GM12878 (cell line): Measurements from ENCODE around the gene FOXP1. TPM values are rescaled to one million over a fixed set of nuclear protein-coding genes. Genes with fewer than 3 reads are reported as not detected.

ENCODE experiments used
- ATAC-seq: fragments of 200-7000 bp; cut with Tn5 transposase; 3 replicates; pipeline ENCODE4 v1.9.1; 2020; ENCODE audit warnings: mild to moderate bottlenecking, moderate library complexity
- BruUV-seq: library from RNA; stranded (reverse); fragments of 400-500 nt; replicated peaks from 2 replicates; lab custom pipeline; 2021; lab: Mats Ljungman, UMichigan
- CTCF ChIA-PET: fragments of 300-600 bp; sonication (Branson Sonifier 250); formaldehyde crosslinking; extraction: SDS; loops from one replicate; lab custom pipeline; 2021; ENCODE audit warnings: inconsistent platforms; lab: Yijun Ruan, JAX
- POLR2A ChIA-PET: fragments of 350-600 bp; formaldehyde crosslinking; extraction: SDS; loops from one replicate; lab custom pipeline; 2021; ENCODE audit warnings: inconsistent platforms; lab: Charles Lee
- RAD21 ChIA-PET: fragments of 300-600 bp; sonication (Branson Sonifier 250); formaldehyde crosslinking; loops from one replicate; lab custom pipeline; 2023; ENCODE audit warnings: antibody characterized with exemption; ENCODE audit not compliant: unreplicated experiment; lab: Charles Lee
- SMC1A ChIA-PET: fragments of 300-600 bp; sonication (Branson Sonifier 250); formaldehyde crosslinking; loops from one replicate; lab custom pipeline; 2023; ENCODE audit not compliant: unreplicated experiment, uncharacterized antibody; lab: Charles Lee
- DNase-seq: peaks from one replicate; pipeline ENCODE4 v3.0.0-alpha.2; 2011; ENCODE audit warnings: low read depth, low spot score
- FAIRE-seq: peaks from 3 replicates; lab custom pipeline; 2011; peaks lifted over from hg19 to GRCh38; lab: Jason Lieb, UNC
- H2AFZ ChIP-seq: 2 replicates; pipeline ENCODE4 v1.6.0; 2011; ENCODE audit warnings: low read depth, low read length, control low read depth; ENCODE audit not compliant: control insufficient read depth
- H3K27ac ChIP-seq: 2 replicates; pipeline ENCODE4 v1.5.1; 2011; ENCODE audit warnings: control low read depth; ENCODE audit not compliant: control insufficient read depth, insufficient read depth
- H3K27me3 ChIP-seq, 2 experiments: replicated peaks in 1 of 2; 2 replicates each; pipeline versions ENCODE4 v1.6.0 to v1.6.1; 2011; ENCODE audit warnings: low read length in 1 of 2; ENCODE audit not compliant: control insufficient read depth in 2 of 2, insufficient read depth in 2 of 2
- H3K36me3 ChIP-seq, 2 experiments: 2 replicates each; pipeline ENCODE4 v1.5.1; 2011; ENCODE audit warnings: low read length in 1 of 2; ENCODE audit not compliant: control insufficient read depth in 2 of 2, insufficient read depth in 2 of 2
- H3K4me1 ChIP-seq: 2 replicates; pipeline ENCODE4 v1.6.1; 2011; ENCODE audit warnings: mild to moderate bottlenecking, low read length, moderate library complexity, mixed read lengths; ENCODE audit not compliant: control insufficient read depth, insufficient read depth
- H3K4me2 ChIP-seq: 2 replicates; pipeline ENCODE4 v1.6.0; 2011; ENCODE audit warnings: control low read depth; ENCODE audit not compliant: control insufficient read depth, insufficient read depth
- H3K4me3 ChIP-seq: fragments of 200-600 bp; sonication (generic); 2 replicates; pipeline ENCODE4 v1.5.1; 2016
- H3K79me2 ChIP-seq: 2 replicates; pipeline ENCODE4 v1.6.0; 2011; ENCODE audit warnings: low read length; ENCODE audit not compliant: control insufficient read depth, insufficient read depth
- H3K9ac ChIP-seq: 2 replicates; pipeline ENCODE4 v1.8.0; 2011; ENCODE audit warnings: low read length, control low read depth, mixed read lengths; ENCODE audit not compliant: control insufficient read depth, insufficient read depth
- H3K9me3 ChIP-seq: replicated peaks from 3 replicates; pipeline ENCODE4 v1.5.1; 2011; ENCODE audit warnings: mild to moderate bottlenecking, low read length; ENCODE audit not compliant: control insufficient read depth, insufficient read depth
- H4K20me1 ChIP-seq: 2 replicates; pipeline ENCODE4 v1.6.0; 2011; ENCODE audit not compliant: control insufficient read depth, insufficient read depth
- ATF7 ChIP-seq: fragments of 450-650 bp; IDR thresholded peaks from 2 replicates; pipeline ENCODE4 v1.6.1; 2016; ENCODE audit warnings: low read depth, mild to moderate bottlenecking
- DPF2 ChIP-seq: fragments of 450-650 bp; IDR thresholded peaks from 2 replicates; pipeline ENCODE4 v1.6.1; 2017; ENCODE audit warnings: mild to moderate bottlenecking
- ESRRA ChIP-seq: IDR thresholded peaks from 2 replicates; pipeline ENCODE4 v1.6.1; 2012; ENCODE audit warnings: mild to moderate bottlenecking, low read length, improper control_type of control experiment
- FOXM1 ChIP-seq: IDR thresholded peaks from 2 replicates; pipeline ENCODE4 v1.6.1; 2012; ENCODE audit warnings: low read depth, mild to moderate bottlenecking, inconsistent platforms, low read length, moderate library complexity
- KAT2A ChIP-seq: conservative IDR thresholded peaks from 2 replicates; pipeline ENCODE4 v1.6.1; 2011; ENCODE audit warnings: low read depth, low read length; ENCODE audit not compliant: control insufficient read depth
- NR2C1 ChIP-seq: fragments of 450-650 bp; IDR thresholded peaks from 2 replicates; pipeline ENCODE4 v1.6.1; 2017; ENCODE audit warnings: antibody characterized with exemption, mild to moderate bottlenecking, moderate library complexity
- RCOR1 ChIP-seq: conservative IDR thresholded peaks from 2 replicates; pipeline ENCODE4 v1.6.1; 2012; ENCODE audit warnings: low read depth, low read length, improper control_type of control experiment
- RELB ChIP-seq: fragments of 450-650 bp; IDR thresholded peaks from 2 replicates; pipeline ENCODE4 v1.6.1; 2017; ENCODE audit warnings: low read depth, mild to moderate bottlenecking, moderate library complexity
- SMC3 ChIP-seq: IDR thresholded peaks from 2 replicates; pipeline ENCODE4 v1.6.1; 2011; ENCODE audit warnings: low read length, improper control_type of control experiment, borderline replicate concordance
- SRF ChIP-seq, 2 experiments: IDR thresholded peaks; 2 replicates each; pipeline ENCODE4 v1.6.1; 2011; ENCODE audit warnings: low read depth in 2 of 2, low read length in 2 of 2, mild to moderate bottlenecking in 1 of 2, moderate library complexity in 1 of 2
- STAT1 ChIP-seq: fragments of 450-650 bp; conservative IDR thresholded peaks from 2 replicates; pipeline ENCODE4 v1.6.1; 2014; ENCODE audit warnings: antibody characterized with exemption, mild to moderate bottlenecking
- YBX1 ChIP-seq: fragments of 450-650 bp; IDR thresholded peaks from 2 replicates; pipeline ENCODE4 v1.6.1; 2016; ENCODE audit warnings: antibody characterized with exemption
- ZNF217 ChIP-seq: fragments of 450-650 bp; IDR thresholded peaks from 2 replicates; pipeline ENCODE4 v1.6.1; 2017; ENCODE audit warnings: antibody characterized with exemption, mild to moderate bottlenecking
- WGBS: methylation state at CpG from one replicate; pipeline ENCODE4 v1.1.6; 2016; ENCODE audit warnings: low lambda C conversion rate; ENCODE audit not compliant: insufficient replicate concordance, insufficient coverage; ENCODE audit errors: missing lambda C conversion rate; 5-methylcytosine and 5-hydroxymethylcytosine counted together
- in situ Hi-C: fragments of 300-500 bp; cut with MboI; formaldehyde crosslinking; loops from 9 replicates; pipeline ENCODE4 v1.14.3; 2018; ENCODE audit warnings: mixed read lengths
- intact Hi-C: fragments of 100-400 bp; cut with micrococcal nuclease; formaldehyde crosslinking; loops from one replicate; pipeline ENCODE4 v1.14.2; 2022; ENCODE audit not compliant: unreplicated experiment
- polyA plus RNA-seq, 11 experiments: library from polyadenylated mRNA; depleted of rRNA in 4 of 11; unstranded in 6 of 11; stranded (reverse) in 5 of 11; fragments of >200 nt; fragmentation: Nextera tagmentation in 4 of 11; fragmentation: Illumina TruSeq in 1 of 11; extraction: Ambion mirVana in 4 of 11; extraction: Trizol in 1 of 11; gene quantifications; 1 replicate in 1 of 11; 2 replicates in 10 of 11; pipeline versions ENCODE4 v1.2.1 to v1.2.3, GENCODE V29; 2011 to 2016; ENCODE audit warnings: inconsistent platforms in 2 of 11, missing spikeins in 2 of 11, low read depth in 1 of 11
- total RNA-seq, 4 experiments: library from RNA; depleted of rRNA in 3 of 4; stranded (reverse); fragments of >200 nt in 3 of 4; fragmentation: Illumina TruSeq in 1 of 4; extraction: Trizol in 1 of 4; gene quantifications; 2 replicates each; pipeline versions ENCODE4 v1.2.1 to v1.2.3, GENCODE V29; 2013 to 2021

FOXP1 gene
- total and polyA plus RNA-seq, 10 of the 15 experiments (the other 5 are each of a cell fraction or from before 2014, with no cell fraction given): 0.05 to 1.6 (median 0.20) TPM; not detected in 1

- intact Hi-C loops: no loop called here
- POLR2A ChIA-PET: no interaction called here
- Histone ChIP-seq H3K9me3 (no peaks in the 10 kb centered on the region), H3K79me2 (no peaks in the 10 kb centered on the region), H3K27me3 (no peaks in the 10 kb centered on the region), H3K4me3 (no peak overlapping the region), H3K4me1 (no peaks in the 10 kb centered on the region)
- no peak for DNase-seq
- WGBS: 18% methylated on average over 1 of the region's 1 CpG
- in situ Hi-C loops: no loop called here
- TF ChIP-seq FOXM1 (no peak), SMC3 (no peak), DPF2 (no peak), RELB (no peak), NR2C1 (no peak), ESRRA (no peak), KAT2A (no peak), ZNF217 (no peak), ATF7 (no peak), STAT1 (no peak), RCOR1 (no peak), SRF (IDR thresholded peaks at IDR 0.05; ENCODE audit: low read depth in 2 of 2, low read length in 2 of 2) (no peak), YBX1 (no peak)
- TF ChIP-seq, all 136 proteins: peak for 0
- no peak overlapping the region for H3K4me2 ChIP-seq
- ChIA-PET CTCF (no interaction called here), RAD21 (no interaction called here), SMC1A (no interaction called here)
- H4K20me1 ChIP-seq: no peaks in the 10 kb centered on the region
- FAIRE-seq (no peak), ATAC-seq (no peak)
- no TSS peak for BruUV-seq
- no peak overlapping the region for H3K27ac ChIP-seq
- H3K36me3 ChIP-seq: no peaks in the 10 kb centered on the region
- H2AFZ ChIP-seq: no peak overlapping the region
- no peak overlapping the region for H3K9ac ChIP-seq
Observed at GRCh38 chr3:70914862-70915261, 668.7 kb downstream of the FOXP1 start.
